Muscle layer of colon (tissue), 2 donors: ENCODE measurements around the gene NTMT2.
"Not testable (repeated sequence)": the region's sequence is repeated elsewhere in the genome, so short reads cannot be mapped to it uniquely, and the experiment has no call there.

ENCODE experiments used
- H3K27ac ChIP-seq: one replicate; pipeline ENCODE4 v1.7.0; 2013; ENCODE audit warnings: low read depth, mild to moderate bottlenecking, low read length, moderate library complexity
- H3K27me3 ChIP-seq, 2 donors: one replicate each; pipeline ENCODE4 v1.7.0; 2013; ENCODE audit warnings: low read length in 2 of 2, mild to moderate bottlenecking in 2 of 2; ENCODE audit not compliant: insufficient read depth in 2 of 2, control insufficient read depth in 1 of 2
- H3K36me3 ChIP-seq: one replicate; pipeline ENCODE4 v1.7.0; 2013; ENCODE audit warnings: mild to moderate bottlenecking, low read length; ENCODE audit not compliant: insufficient read depth
- H3K4me1 ChIP-seq: one replicate; pipeline ENCODE4 v1.7.0; 2013; ENCODE audit warnings: mild to moderate bottlenecking, low read length; ENCODE audit not compliant: insufficient read depth
- H3K4me3 ChIP-seq, 2 donors: one replicate each; pipeline ENCODE4 v1.7.0; 2013; ENCODE audit warnings: low read length in 2 of 2, low read depth in 1 of 2, mild to moderate bottlenecking in 1 of 2, moderate library complexity in 1 of 2
- H3K9ac ChIP-seq: one replicate; pipeline ENCODE4 v1.7.0; 2013; ENCODE audit warnings: low read length
- H3K9me3 ChIP-seq: one replicate; pipeline ENCODE4 v1.7.0; 2013; ENCODE audit warnings: mild to moderate bottlenecking, low read length
- donor health status: abdominal sarcoma.
- donor health status: Adenocarcinoma of cecum.

Gene NTMT2

GRCh38 chr1:170145770-170146676 lies at the start of gene NTMT2:
Gene NTMT2 (plus strand): TSS chr1:170145959. CDS start chr1:170146108, 149 bp downstream.
- Histone ChIP-seq H3K27ac (no peak within 1 kb of the TSS), H3K4me3 (no peak within 1 kb of the TSS), H3K9me3 (no peaks in the 10 kb centered on the region), H3K4me1 (no peaks in the 10 kb centered on the region), H3K36me3 (no peaks in the 10 kb centered on the region), H3K9ac (no peak within 1 kb of the TSS), H3K27me3 (no peaks in the 10 kb centered on the region)

GRCh38 chr1:170095976-170096748 lies 49.6 kb upstream of the NTMT2 start:
- H3K4me3 ChIP-seq = no peak overlapping the region
- no peak overlapping the region for H3K9ac ChIP-seq
- H3K27me3 ChIP-seq = no peaks in the 10 kb centered on the region
- no peaks in the 10 kb centered on the region for H3K9me3 ChIP-seq
- no peak overlapping the region for H3K27ac ChIP-seq
- H3K36me3 ChIP-seq = no peaks in the 10 kb centered on the region
- H3K4me1 ChIP-seq = no peaks in the 10 kb centered on the region

- H3K4me3 ChIP-seq = no peak overlapping the region
- H3K9ac ChIP-seq = no peak overlapping the region
- no peaks in the 10 kb centered on the region for H3K27me3 ChIP-seq
- no peak overlapping the region for H3K27ac ChIP-seq
- no peaks in the 10 kb centered on the region for H3K4me1 ChIP-seq
- no peaks in the 10 kb centered on the region for H3K9me3 ChIP-seq
- H3K36me3 ChIP-seq = no peaks in the 10 kb centered on the region
These were observed 48.9 kb upstream of the NTMT2 start for GRCh38 chr1:170096806-170097340.

- H3K27me3 ChIP-seq = no peaks in the 10 kb centered on the region
- H3K27ac ChIP-seq = no peak overlapping the region
- H3K36me3 ChIP-seq = no peaks in the 10 kb centered on the region
- H3K4me3 ChIP-seq = no peak overlapping the region
- no peaks in the 10 kb centered on the region for H3K9me3 ChIP-seq
- no peak overlapping the region for H3K9ac ChIP-seq
- no peaks in the 10 kb centered on the region for H3K4me1 ChIP-seq
These were observed 48.3 kb upstream of the NTMT2 start for GRCh38 chr1:170097449-170097948.

GRCh38 chr1:170113140-170113539 lies 32.6 kb upstream of the NTMT2 start:
- H3K9ac ChIP-seq, H3K9me3 ChIP-seq, H3K36me3 ChIP-seq, H3K27me3 ChIP-seq, H3K4me1 ChIP-seq, H3K27ac ChIP-seq, H3K4me3 ChIP-seq: not testable (repeated sequence)

GRCh38 chr1:170114906-170115305 lies 30.9 kb upstream of the NTMT2 start:
- H3K27me3 ChIP-seq = no peaks in the 10 kb centered on the region
- no peaks in the 10 kb centered on the region for H3K9me3 ChIP-seq
- H3K36me3 ChIP-seq = no peaks in the 10 kb centered on the region
- no peak overlapping the region for H3K27ac ChIP-seq
- no peaks in the 10 kb centered on the region for H3K4me1 ChIP-seq
- H3K9ac ChIP-seq = no peak overlapping the region
- H3K4me3 ChIP-seq = no peak overlapping the region

GRCh38 chr1:170122366-170122765 lies 23.4 kb upstream of the NTMT2 start:
- Histone ChIP-seq H3K27me3 (no peaks in the 10 kb centered on the region), H3K4me3 (no peak overlapping the region), H3K4me1 (no peaks in the 10 kb centered on the region), H3K27ac (no peak overlapping the region), H3K9ac (no peak overlapping the region), H3K9me3 (no peaks in the 10 kb centered on the region), H3K36me3 (no peaks in the 10 kb centered on the region)

GRCh38 chr1:170125269-170125668 lies 20.5 kb upstream of the NTMT2 start:
- Histone ChIP-seq H3K4me1 (no peaks in the 10 kb centered on the region), H3K27me3 (no peaks in the 10 kb centered on the region), H3K27ac (no peak overlapping the region), H3K36me3 (no peaks in the 10 kb centered on the region), H3K9me3 (no peaks in the 10 kb centered on the region), H3K4me3 (no peak overlapping the region), H3K9ac (no peak overlapping the region)

- Histone ChIP-seq H3K9me3 (no peaks in the 10 kb centered on the region), H3K4me3 (no peak overlapping the region), H3K36me3 (no peaks in the 10 kb centered on the region), H3K27me3 (no peaks in the 10 kb centered on the region), H3K27ac (no peak overlapping the region), H3K4me1 (no peaks in the 10 kb centered on the region), H3K9ac (no peak overlapping the region)
These were observed 19.1 kb upstream of the NTMT2 start for GRCh38 chr1:170126696-170127095.

GRCh38 chr1:170131450-170131849 lies 14.3 kb upstream of the NTMT2 start:
- Histone ChIP-seq H3K9ac (no peak overlapping the region), H3K27me3 (no peaks in the 10 kb centered on the region), H3K4me3 (no peak overlapping the region), H3K27ac (no peak overlapping the region), H3K9me3 (no peaks in the 10 kb centered on the region), H3K4me1 (peaks cover 5% of the 10 kb centered on the region), H3K36me3 (no peaks in the 10 kb centered on the region)

GRCh38 chr1:170131984-170132383 lies 13.8 kb upstream of the NTMT2 start:
- Histone ChIP-seq H3K36me3 (no peaks in the 10 kb centered on the region), H3K4me3 (no peak overlapping the region), H3K9me3 (no peaks in the 10 kb centered on the region), H3K27ac (no peak overlapping the region), H3K9ac (no peak overlapping the region), H3K4me1 (peaks cover 5% of the 10 kb centered on the region), H3K27me3 (no peaks in the 10 kb centered on the region)
